Islet precursor cell (in vitro differentiated cells): Measurements from ENCODE around the gene KCNRG.
"Not testable (repeated sequence)": the region's sequence is repeated elsewhere in the genome, so short reads cannot be mapped to it uniquely, and the experiment has no call there.

Experiments
- DNase-seq: peaks from one replicate; pipeline ENCODE4 v3.0.0-alpha.2; 2018

The KCNRG gene

DNA sequence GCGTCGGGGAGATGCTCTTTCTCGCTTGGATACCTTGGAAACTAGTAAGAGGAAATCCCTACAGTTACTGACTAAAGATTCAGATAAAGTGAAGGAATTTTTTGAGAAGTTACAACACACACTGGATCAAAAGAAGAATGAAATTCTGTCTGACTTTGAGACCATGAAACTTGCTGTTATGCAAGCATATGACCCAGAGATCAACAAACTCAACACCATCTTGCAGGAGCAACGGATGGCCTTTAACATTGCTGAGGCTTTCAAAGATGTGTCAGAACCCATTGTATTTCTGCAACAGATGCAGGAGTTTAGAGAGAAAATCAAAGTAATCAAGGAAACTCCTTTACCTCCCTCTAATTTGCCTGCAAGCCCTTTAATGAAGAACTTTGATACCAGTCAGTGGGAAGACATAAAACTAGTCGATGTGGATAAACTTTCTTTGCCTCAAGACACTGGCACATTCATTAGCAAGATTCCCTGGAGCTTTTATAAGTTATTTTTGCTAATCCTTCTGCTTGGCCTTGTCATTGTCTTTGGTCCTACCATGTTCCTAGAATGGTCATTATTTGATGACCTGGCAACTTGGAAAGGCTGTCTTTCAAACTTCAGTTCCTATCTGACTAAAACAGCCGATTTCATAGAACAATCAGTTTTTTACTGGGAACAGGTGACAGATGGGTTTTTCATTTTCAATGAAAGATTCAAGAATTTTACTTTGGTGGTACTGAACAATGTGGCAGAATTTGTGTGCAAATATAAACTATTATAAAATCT lies 2.7 kb upstream of the KCNRG start:
- DNase-seq: no peak

- DNase-seq: no peak
These were observed 858 bp upstream of the KCNRG start for GRCh38 chr13:50014386-50014785.

DNA sequence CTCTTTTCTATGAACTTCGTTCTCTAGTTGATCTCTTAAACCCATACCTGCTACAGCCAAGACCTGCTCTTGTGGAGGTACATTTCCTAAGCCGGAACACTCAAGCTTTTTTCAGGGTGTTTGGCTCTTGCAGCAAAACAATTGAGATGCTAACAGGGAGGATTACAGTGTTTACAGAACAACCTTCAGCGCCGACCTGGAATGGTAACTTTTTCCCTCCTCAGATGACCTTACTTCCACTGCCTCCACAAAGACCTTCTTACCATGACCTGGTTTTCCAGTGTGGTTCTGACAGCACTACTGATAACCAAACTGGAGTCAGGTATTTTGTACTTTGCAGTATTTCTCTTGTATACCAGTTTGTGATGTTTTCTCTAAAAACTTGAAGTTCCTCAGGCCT lies 506 bp downstream of the KCNRG start:
- no peak for DNase-seq

DNA sequence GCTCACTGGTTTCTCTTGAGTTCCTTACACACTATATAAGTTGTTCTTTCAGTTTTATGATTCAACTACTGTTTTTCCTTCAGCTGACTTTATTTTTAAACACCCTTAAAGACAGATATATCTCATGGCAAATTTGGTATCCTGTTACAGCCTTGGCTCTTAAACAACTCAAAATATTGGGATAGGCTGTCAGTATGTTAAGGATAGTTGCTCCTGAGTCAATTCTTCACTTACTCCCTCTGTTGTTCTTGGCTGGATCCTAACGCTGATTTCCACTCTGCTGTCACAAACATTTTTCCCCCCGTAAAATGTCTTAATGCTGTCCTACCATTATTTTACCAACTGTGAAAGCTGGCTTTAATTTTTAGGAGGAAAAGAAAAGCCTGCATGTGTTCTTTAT lies 1.2 kb downstream of the KCNRG start:
- no peak for DNase-seq

- DNase-seq: no peak
These were observed 2.6 kb downstream of the KCNRG start for GRCh38 chr13:50017819-50018218.

- DNase-seq: no peak
These were observed 10.2 kb downstream of the KCNRG start for GRCh38 chr13:50025436-50025835.

DNA sequence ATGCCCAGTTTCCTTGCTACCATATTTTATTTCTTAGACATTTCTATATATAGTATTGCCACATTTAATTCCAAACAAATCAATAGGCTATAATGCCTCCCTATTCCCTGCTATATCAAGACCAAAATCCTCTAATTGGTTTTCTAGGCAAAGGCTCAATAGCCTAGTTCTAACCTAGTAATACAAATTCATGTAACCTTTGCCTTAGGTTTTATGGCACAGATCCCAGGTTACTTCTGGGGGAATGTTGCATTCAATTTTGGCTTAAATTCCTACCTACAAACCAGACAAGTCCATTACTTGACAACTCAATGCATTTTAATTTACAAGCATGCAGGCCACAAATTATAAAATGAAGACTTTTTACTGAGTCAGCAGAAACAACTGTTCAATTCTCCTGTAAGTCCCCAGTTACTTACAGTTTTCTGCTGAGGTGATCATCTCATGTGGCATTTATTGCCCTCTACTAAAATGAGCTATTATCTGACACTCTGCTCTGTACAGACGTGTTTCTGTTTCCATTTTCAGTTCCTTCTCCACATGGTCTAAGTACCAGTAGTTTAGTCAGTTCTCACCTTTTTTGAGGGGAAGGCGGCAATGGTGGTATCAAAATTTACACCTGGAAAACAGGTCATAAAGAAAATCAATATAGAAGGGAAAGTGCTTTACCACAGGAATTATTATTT lies 11.7 kb downstream of the KCNRG start:
- DNase-seq: no peak

DNA sequence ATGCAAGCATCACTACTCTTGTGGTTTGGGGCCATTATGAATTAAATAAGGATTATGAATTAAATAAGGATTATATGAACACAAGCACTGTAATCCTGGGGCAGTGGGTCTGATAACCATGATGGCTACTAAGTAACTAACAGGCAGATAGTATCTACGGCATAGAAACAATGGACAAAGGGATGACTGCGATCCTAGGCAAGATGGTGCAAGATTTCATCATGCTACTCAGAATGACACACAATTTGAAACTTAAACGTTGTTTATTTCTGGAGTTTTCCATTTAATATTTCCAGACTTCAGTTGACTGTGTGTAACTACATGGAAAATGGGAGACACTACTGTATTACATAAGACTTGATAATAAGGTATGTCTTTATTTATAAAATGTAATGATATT lies 15.1 kb downstream of the KCNRG start:
- no peak for DNase-seq

DNA sequence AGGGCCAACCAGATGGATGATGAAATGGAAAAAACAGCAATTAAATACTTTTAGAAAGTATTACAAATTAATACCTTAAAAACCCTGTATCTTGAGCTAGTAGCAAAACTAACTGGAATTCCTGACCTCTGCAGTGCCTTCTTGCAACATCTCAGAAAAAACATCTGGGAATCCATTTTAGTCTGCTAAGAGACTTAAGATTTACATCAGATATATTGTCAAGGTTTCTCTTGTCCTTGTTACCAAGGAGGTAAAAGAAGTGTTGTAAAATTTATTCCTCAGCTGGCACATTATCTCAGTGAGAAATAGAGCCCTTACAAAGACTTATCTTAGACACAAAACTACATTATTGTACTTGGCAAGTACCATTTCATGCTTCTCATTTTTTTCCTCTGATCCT lies 18.5 kb downstream of the KCNRG start:
- DNase-seq: no peak

- no peak for DNase-seq
These were observed 22.5 kb downstream of the KCNRG start for GRCh38 chr13:50037788-50038187.

GRCh38 chr13:50038266-50038665 lies 23.0 kb downstream of the KCNRG start:
- no peak for DNase-seq

GRCh38 chr13:50052478-50052877 lies 37.2 kb downstream of the KCNRG start:
- no peak for DNase-seq

GRCh38 chr13:50053844-50054243 lies 38.6 kb downstream of the KCNRG start:
- no peak for DNase-seq

DNA sequence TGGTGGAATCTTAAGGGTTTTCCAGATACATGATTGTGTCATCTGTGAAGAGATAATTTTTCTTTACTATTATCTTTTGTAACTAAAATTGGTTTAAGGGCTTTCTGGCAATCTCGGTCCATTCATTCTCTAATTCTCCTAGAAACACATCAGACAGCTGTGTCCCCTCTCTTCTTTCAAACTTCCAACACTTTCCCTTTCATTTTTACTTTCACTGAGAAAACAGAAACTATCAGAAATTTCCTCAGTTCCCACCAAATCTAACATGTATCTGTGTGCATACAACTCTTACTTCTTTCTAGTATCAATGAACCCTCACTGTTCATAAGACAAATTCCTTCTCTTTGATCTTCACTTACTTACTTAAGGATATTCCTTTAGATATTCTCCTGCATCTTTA lies 40.2 kb downstream of the KCNRG start:
- DNase-seq: no peak

DNA sequence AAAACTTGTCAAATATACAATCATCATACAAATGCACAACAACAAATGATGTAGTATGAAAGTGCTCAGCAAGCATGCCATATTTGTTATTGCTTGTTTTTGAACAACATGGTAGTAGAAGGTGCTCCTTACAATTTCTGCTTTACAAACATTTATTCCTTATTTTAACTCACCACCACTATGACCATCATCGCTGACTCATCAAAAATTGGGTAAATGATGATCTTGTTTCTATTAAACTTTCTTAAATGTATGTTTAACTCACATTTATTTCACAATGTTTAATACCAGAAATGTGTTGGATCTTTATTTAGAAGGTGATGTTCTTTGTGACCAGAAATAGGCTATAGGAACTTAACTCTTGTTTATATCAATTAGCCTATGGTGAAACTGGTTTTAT lies 45.5 kb downstream of the KCNRG start:
- no peak for DNase-seq

GRCh38 chr13:50062336-50062735 lies 47.1 kb downstream of the KCNRG start:
- DNase-seq: not testable (repeated sequence)

- DNase-seq: no peak
These were observed 50.5 kb downstream of the KCNRG start for GRCh38 chr13:50065712-50066111.

GRCh38 chr13:50068508-50068907 lies 53.3 kb downstream of the KCNRG start:
- no peak for DNase-seq

- DNase-seq: no peak
These were observed 54.0 kb downstream of the KCNRG start for GRCh38 chr13:50069261-50069660.

- no peak for DNase-seq
These were observed 54.9 kb downstream of the KCNRG start for GRCh38 chr13:50070186-50070585.
